ENCODE results near the gene ALLC.

Gene ALLC

GRCh38 chr2:3647246-3647645 lies 10.8 kb upstream of the ALLC start:
- no peak overlapping the region for H3K4me3 ChIP-seq (replicated peaks; ENCODE audit: low read depth, low read length)
- no peak for TF ChIP-seq CTCF (IDR thresholded peaks at IDR 0.05; ENCODE audit: low read length, missing control alignments)
- DNase-seq (ENCODE audit: low read depth) = no peak

GRCh38 chr2:3647831-3648651 lies 10.0 kb upstream of the ALLC start:
- H3K4me3 ChIP-seq (replicated peaks; ENCODE audit: low read depth, low read length) = no peak overlapping the region
- no peak for TF ChIP-seq CTCF (IDR thresholded peaks at IDR 0.05; ENCODE audit: low read length, missing control alignments)
- no peak for DNase-seq (ENCODE audit: low read depth)

GRCh38 chr2:3648652-3649177 lies 9.3 kb upstream of the ALLC start:
- TF ChIP-seq CTCF (IDR thresholded peaks at IDR 0.05; ENCODE audit: low read length, missing control alignments) = no peak
- no peak for DNase-seq (ENCODE audit: low read depth)

GRCh38 chr2:3649581-3649980 lies 8.4 kb upstream of the ALLC start:
- DNase-seq (ENCODE audit: low read depth) = no peak
- no peak for TF ChIP-seq CTCF (IDR thresholded peaks at IDR 0.05; ENCODE audit: low read length, missing control alignments)
- H3K4me3 ChIP-seq (replicated peaks; ENCODE audit: low read depth, low read length) = no peak overlapping the region

More at GRCh38 chr2:3648652-3649177, 9.3 kb upstream of the ALLC start:
- H3K4me3 ChIP-seq (replicated peaks; ENCODE audit: low read depth, low read length) = no peak overlapping the region

GRCh38 chr2:3650140-3650920 lies 7.7 kb upstream of the ALLC start:
- H3K4me3 ChIP-seq (replicated peaks; ENCODE audit: low read depth, low read length) = no peak overlapping the region
- no peak for TF ChIP-seq CTCF (IDR thresholded peaks at IDR 0.05; ENCODE audit: low read length, missing control alignments)
- no peak for DNase-seq (ENCODE audit: low read depth)

GRCh38 chr2:3651691-3652648 lies 6.0 kb upstream of the ALLC start:
- no peak overlapping the region for H3K4me3 ChIP-seq (replicated peaks; ENCODE audit: low read depth, low read length)
- no peak for TF ChIP-seq CTCF (IDR thresholded peaks at IDR 0.05; ENCODE audit: low read length, missing control alignments)
- no peak for DNase-seq (ENCODE audit: low read depth)

All from fibroblast of pulmonary artery (primary cell).